ENCODE data around the gene GAB2. TPM values are rescaled to one million over a fixed set of nuclear protein-coding genes. Genes with fewer than 3 reads are reported as not detected.

GAB2 gene
- total RNA-seq, 3 donors from 2014 or later, result 1.9 to 3.2 (median 3.2) TPM

- Mint-ChIP-seq H3K4me1 (ENCODE audit: low read depth) (peaks cover 13% of the 10 kb centered on the region), H3K9me3 (no peaks in the 10 kb centered on the region), H3K36me3 (ENCODE audit: insufficient read depth) (peaks cover 34% of the 10 kb centered on the region), H3K4me3 (no peak overlapping the region), H3K27me3 (ENCODE audit: low read depth) (no peaks in the 10 kb centered on the region)
- DNase-seq, result no peak
- ATAC-seq, result no peak
Measured at GRCh38 chr11:78209478-78209877, 208.1 kb downstream of the GAB2 start.

- DNase-seq, result no peak
- Mint-ChIP-seq H3K4me3 (no peak overlapping the region), H3K27me3 (ENCODE audit: low read depth) (no peaks in the 10 kb centered on the region), H3K36me3 (ENCODE audit: insufficient read depth) (peaks cover 34% of the 10 kb centered on the region), H3K9me3 (no peaks in the 10 kb centered on the region), H3K4me1 (ENCODE audit: low read depth) (peaks cover 17% of the 10 kb centered on the region)
- ATAC-seq, result no peak
Measured at GRCh38 chr11:78208257-78209165, 209.1 kb downstream of the GAB2 start.

DNA sequence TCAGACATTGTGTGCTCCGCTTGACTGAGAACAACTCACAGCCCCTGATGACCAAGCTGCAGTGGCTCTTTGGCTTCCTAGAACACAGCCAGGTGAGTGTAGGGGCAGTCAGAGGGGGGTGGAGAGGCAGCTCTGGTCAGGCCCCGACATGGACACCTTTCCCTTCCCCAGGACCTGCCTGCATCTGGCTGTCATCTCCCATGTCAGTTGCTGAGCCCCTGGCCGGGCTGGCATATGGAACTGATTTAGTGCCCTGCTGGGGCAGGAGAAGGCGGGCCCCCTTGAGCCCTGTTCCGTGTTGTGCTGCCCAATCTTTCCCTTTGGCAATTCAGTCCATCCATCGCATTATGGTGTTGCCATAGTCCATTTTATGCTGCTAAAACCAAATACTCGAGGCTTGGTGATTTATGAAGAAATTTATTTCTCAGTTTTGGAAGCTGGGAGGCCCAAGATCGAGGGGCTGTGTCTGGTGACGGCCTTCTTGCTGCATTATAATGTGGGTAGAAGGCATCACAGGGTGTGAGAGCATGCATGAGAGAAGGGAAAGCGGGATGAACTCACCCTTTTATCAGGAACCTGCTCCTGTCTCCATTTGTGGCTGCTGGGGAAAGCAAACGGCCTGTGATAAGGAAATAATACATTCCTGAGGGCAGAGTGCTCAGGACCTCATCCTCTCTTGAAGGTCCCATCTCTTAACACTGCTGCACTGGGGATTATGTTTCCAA is 209.9 kb downstream of the GAB2 start:
- Mint-ChIP-seq H3K9me3 (no peaks in the 10 kb centered on the region), H3K4me1 (ENCODE audit: low read depth) (peaks cover 23% of the 10 kb centered on the region), H3K36me3 (ENCODE audit: insufficient read depth) (peaks cover 34% of the 10 kb centered on the region), H3K27me3 (ENCODE audit: low read depth) (no peaks in the 10 kb centered on the region), H3K4me3 (no peak overlapping the region)
- ATAC-seq (no peak), DNase-seq (no peak)

- no peak for DNase-seq
Measured at GRCh38 chr11:78205691-78206090, 211.9 kb downstream of the GAB2 start.

GRCh38 chr11:78205256-78205655 is 212.4 kb downstream of the GAB2 start:
- Mint-ChIP-seq H3K9me3 (no peaks in the 10 kb centered on the region), H3K4me1 (ENCODE audit: low read depth) (peaks cover 41% of the 10 kb centered on the region), H3K27me3 (ENCODE audit: low read depth) (no peaks in the 10 kb centered on the region), H3K4me3 (no peak overlapping the region), H3K36me3 (ENCODE audit: insufficient read depth) (peaks cover 17% of the 10 kb centered on the region)
- ATAC-seq, result no peak
- DNase-seq, result no peak

More at GRCh38 chr11:78205691-78206090, 211.9 kb downstream of the GAB2 start:
- ATAC-seq, result no peak
- Mint-ChIP-seq H3K36me3 (ENCODE audit: insufficient read depth) (peaks cover 21% of the 10 kb centered on the region), H3K4me3 (no peak overlapping the region), H3K27me3 (ENCODE audit: low read depth) (no peaks in the 10 kb centered on the region), H3K9me3 (no peaks in the 10 kb centered on the region), H3K4me1 (ENCODE audit: low read depth) (peaks cover 41% of the 10 kb centered on the region)

- H3K4me1 Mint-ChIP-seq (ENCODE audit: low read depth), result peaks cover 41% of the 10 kb centered on the region
- no peaks in the 10 kb centered on the region for H3K27me3 Mint-ChIP-seq (ENCODE audit: low read depth)
- peaks cover 3% of the 10 kb centered on the region for H3K36me3 Mint-ChIP-seq (ENCODE audit: insufficient read depth)
- ATAC-seq (peak; percentile 43 to 46), DNase-seq (peak; percentile 42)
- peak overlapping the region; percentile 78 for H3K4me3 Mint-ChIP-seq
- H3K9me3 Mint-ChIP-seq, result no peaks in the 10 kb centered on the region
Measured at GRCh38 chr11:78203184-78203583, 214.4 kb downstream of the GAB2 start.

GRCh38 chr11:78202733-78203167 is 214.9 kb downstream of the GAB2 start:
- H3K36me3 Mint-ChIP-seq (ENCODE audit: insufficient read depth), result peaks cover 3% of the 10 kb centered on the region
- H3K4me3 Mint-ChIP-seq, result peak overlapping the region; percentile 78
- H3K9me3 Mint-ChIP-seq, result no peaks in the 10 kb centered on the region
- H3K27me3 Mint-ChIP-seq (ENCODE audit: low read depth), result no peaks in the 10 kb centered on the region
- ATAC-seq, result peak; percentile 74 to 79
- DNase-seq, result peak; percentile 49
- peaks cover 41% of the 10 kb centered on the region for H3K4me1 Mint-ChIP-seq (ENCODE audit: low read depth)

GRCh38 chr11:78201096-78201818 is 216.4 kb downstream of the GAB2 start:
- no peak for ATAC-seq
- H3K4me1 Mint-ChIP-seq (ENCODE audit: low read depth), result peaks cover 40% of the 10 kb centered on the region

DNA sequence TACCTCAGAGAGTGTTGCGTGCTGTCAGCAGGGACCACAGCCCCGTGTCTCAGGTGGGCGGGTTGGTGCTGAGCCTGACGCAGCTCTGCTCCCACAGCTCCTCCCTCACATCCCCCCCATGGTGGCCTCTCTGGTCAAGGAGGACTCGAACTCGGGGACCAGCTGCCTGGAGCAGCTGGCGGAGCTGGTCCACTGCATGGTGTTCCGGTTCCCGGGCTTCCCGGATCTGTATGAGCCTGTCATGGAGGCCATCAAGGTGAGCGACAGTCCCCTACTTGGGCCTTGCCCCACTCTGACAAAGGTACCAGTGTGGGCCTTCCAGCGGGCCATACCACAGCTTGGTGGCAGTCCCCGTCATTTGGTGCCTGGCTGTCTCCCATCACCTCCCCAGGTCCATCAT is 217.1 kb downstream of the GAB2 start:
- no peak for DNase-seq
- Mint-ChIP-seq H3K4me3 (no peak overlapping the region), H3K27me3 (ENCODE audit: low read depth) (no peaks in the 10 kb centered on the region), H3K36me3 (ENCODE audit: insufficient read depth) (peaks cover 2% of the 10 kb centered on the region), H3K9me3 (no peaks in the 10 kb centered on the region), H3K4me1 (ENCODE audit: low read depth) (peaks cover 40% of the 10 kb centered on the region)
- ATAC-seq, result no peak

More at GRCh38 chr11:78201096-78201818, 216.4 kb downstream of the GAB2 start:
- no peaks in the 10 kb centered on the region for H3K27me3 Mint-ChIP-seq (ENCODE audit: low read depth)
- H3K4me3 Mint-ChIP-seq, result no peak overlapping the region
- no peak for DNase-seq
- no peaks in the 10 kb centered on the region for H3K9me3 Mint-ChIP-seq
- peaks cover under 1% of the 10 kb centered on the region for H3K36me3 Mint-ChIP-seq (ENCODE audit: insufficient read depth)

DNA sequence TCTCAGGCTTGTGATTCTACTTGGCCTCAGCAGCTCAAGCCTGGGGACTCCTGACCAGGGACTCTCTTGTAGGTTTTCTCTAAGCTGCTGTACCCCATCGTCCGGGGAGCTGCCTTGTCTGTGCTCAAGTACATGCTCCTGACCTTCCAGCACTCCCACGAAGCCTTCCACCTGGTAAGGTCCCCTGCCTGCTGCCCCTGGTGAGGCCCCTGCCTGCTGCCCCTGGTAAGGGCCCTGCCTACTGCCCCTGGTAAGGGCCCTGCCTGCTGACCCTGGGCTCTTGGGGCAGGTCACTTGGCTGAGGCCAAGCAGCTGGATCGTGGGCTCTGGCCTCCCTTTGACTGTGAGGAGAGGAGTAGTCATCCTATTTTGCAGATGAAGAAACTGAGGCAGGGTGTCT is 217.6 kb downstream of the GAB2 start:
- no peaks in the 10 kb centered on the region for H3K9me3 Mint-ChIP-seq
- H3K4me3 Mint-ChIP-seq, result no peak overlapping the region
- peaks cover 37% of the 10 kb centered on the region for H3K4me1 Mint-ChIP-seq (ENCODE audit: low read depth)
- ATAC-seq (no peak), DNase-seq (no peak)
- peaks cover 5% of the 10 kb centered on the region for H3K36me3 Mint-ChIP-seq (ENCODE audit: insufficient read depth)
- H3K27me3 Mint-ChIP-seq (ENCODE audit: low read depth), result no peaks in the 10 kb centered on the region

GRCh38 chr11:78199653-78200015 is 218.0 kb downstream of the GAB2 start:
- peaks cover 35% of the 10 kb centered on the region for H3K4me1 Mint-ChIP-seq (ENCODE audit: low read depth)
- peaks cover 5% of the 10 kb centered on the region for H3K36me3 Mint-ChIP-seq (ENCODE audit: insufficient read depth)
- no peaks in the 10 kb centered on the region for H3K27me3 Mint-ChIP-seq (ENCODE audit: low read depth)
- no peaks in the 10 kb centered on the region for H3K9me3 Mint-ChIP-seq
- no peak for ATAC-seq
- DNase-seq, result no peak
- H3K4me3 Mint-ChIP-seq, result no peak overlapping the region

GRCh38 chr11:78199015-78199652 is 218.5 kb downstream of the GAB2 start:
- Mint-ChIP-seq H3K27me3 (ENCODE audit: low read depth) (no peaks in the 10 kb centered on the region), H3K4me1 (ENCODE audit: low read depth) (peaks cover 33% of the 10 kb centered on the region), H3K4me3 (no peak overlapping the region), H3K36me3 (ENCODE audit: insufficient read depth) (peaks cover 5% of the 10 kb centered on the region), H3K9me3 (no peaks in the 10 kb centered on the region)
- ATAC-seq (no peak), DNase-seq (no peak)

- peaks cover 34% of the 10 kb centered on the region for H3K4me1 Mint-ChIP-seq (ENCODE audit: low read depth)
- peaks cover 7% of the 10 kb centered on the region for H3K36me3 Mint-ChIP-seq (ENCODE audit: insufficient read depth)
- DNase-seq (no peak), ATAC-seq (no peak)
- H3K4me3 Mint-ChIP-seq, result no peak overlapping the region
- H3K27me3 Mint-ChIP-seq (ENCODE audit: low read depth), result no peaks in the 10 kb centered on the region
- H3K9me3 Mint-ChIP-seq, result no peaks in the 10 kb centered on the region
Measured at GRCh38 chr11:78197816-78198215, 219.8 kb downstream of the GAB2 start.

- DNase-seq (no peak), ATAC-seq (no peak)
- no peak overlapping the region for H3K4me3 Mint-ChIP-seq
- H3K36me3 Mint-ChIP-seq (ENCODE audit: insufficient read depth), result peaks cover 7% of the 10 kb centered on the region
- H3K4me1 Mint-ChIP-seq (ENCODE audit: low read depth), result peaks cover 28% of the 10 kb centered on the region
- H3K27me3 Mint-ChIP-seq (ENCODE audit: low read depth), result no peaks in the 10 kb centered on the region
- no peaks in the 10 kb centered on the region for H3K9me3 Mint-ChIP-seq
Measured at GRCh38 chr11:78196661-78197091, 220.9 kb downstream of the GAB2 start.
